GM12878 (cell line): ENCODE results near the gene USP21. TPM values are rescaled to one million over a fixed set of nuclear protein-coding genes. Genes with fewer than 3 reads are reported as not detected.

Experiments used
- ATAC-seq: fragments of 200-7000 bp; cut with Tn5 transposase; 3 replicates; pipeline ENCODE4 v1.9.1; 2020; ENCODE audit warnings: mild to moderate bottlenecking, moderate library complexity
- BruUV-seq: library from RNA; stranded (reverse); fragments of 400-500 nt; replicated peaks from 2 replicates; lab custom pipeline; 2021; lab: Mats Ljungman, UMichigan
- CTCF ChIA-PET: fragments of 300-600 bp; sonication (Branson Sonifier 250); formaldehyde crosslinking; extraction: SDS; loops from one replicate; lab custom pipeline; 2021; ENCODE audit warnings: inconsistent platforms; lab: Yijun Ruan, JAX
- POLR2A ChIA-PET: fragments of 350-600 bp; formaldehyde crosslinking; extraction: SDS; loops from one replicate; lab custom pipeline; 2021; ENCODE audit warnings: inconsistent platforms; lab: Charles Lee
- RAD21 ChIA-PET: fragments of 300-600 bp; sonication (Branson Sonifier 250); formaldehyde crosslinking; loops from one replicate; lab custom pipeline; 2023; ENCODE audit warnings: antibody characterized with exemption; ENCODE audit not compliant: unreplicated experiment; lab: Charles Lee
- SMC1A ChIA-PET: fragments of 300-600 bp; sonication (Branson Sonifier 250); formaldehyde crosslinking; loops from one replicate; lab custom pipeline; 2023; ENCODE audit not compliant: unreplicated experiment, uncharacterized antibody; lab: Charles Lee
- DNase-seq: peaks from one replicate; pipeline ENCODE4 v3.0.0-alpha.2; 2011; ENCODE audit warnings: low read depth, low spot score
- FAIRE-seq: peaks from 3 replicates; lab custom pipeline; 2011; peaks lifted over from hg19 to GRCh38; lab: Jason Lieb, UNC
- H2AFZ ChIP-seq: 2 replicates; pipeline ENCODE4 v1.6.0; 2011; ENCODE audit warnings: low read depth, low read length, control low read depth; ENCODE audit not compliant: control insufficient read depth
- H3K27ac ChIP-seq: 2 replicates; pipeline ENCODE4 v1.5.1; 2011; ENCODE audit warnings: control low read depth; ENCODE audit not compliant: control insufficient read depth, insufficient read depth
- H3K27me3 ChIP-seq, 2 experiments: replicated peaks in 1 of 2; 2 replicates each; pipeline versions ENCODE4 v1.6.0 to v1.6.1; 2011; ENCODE audit warnings: low read length in 1 of 2; ENCODE audit not compliant: control insufficient read depth in 2 of 2, insufficient read depth in 2 of 2
- H3K36me3 ChIP-seq, 2 experiments: 2 replicates each; pipeline ENCODE4 v1.5.1; 2011; ENCODE audit warnings: low read length in 1 of 2; ENCODE audit not compliant: control insufficient read depth in 2 of 2, insufficient read depth in 2 of 2
- H3K4me1 ChIP-seq: 2 replicates; pipeline ENCODE4 v1.6.1; 2011; ENCODE audit warnings: mild to moderate bottlenecking, low read length, moderate library complexity, mixed read lengths; ENCODE audit not compliant: control insufficient read depth, insufficient read depth
- H3K4me2 ChIP-seq: 2 replicates; pipeline ENCODE4 v1.6.0; 2011; ENCODE audit warnings: control low read depth; ENCODE audit not compliant: control insufficient read depth, insufficient read depth
- H3K4me3 ChIP-seq: fragments of 200-600 bp; sonication (generic); 2 replicates; pipeline ENCODE4 v1.5.1; 2016
- H3K79me2 ChIP-seq: 2 replicates; pipeline ENCODE4 v1.6.0; 2011; ENCODE audit warnings: low read length; ENCODE audit not compliant: control insufficient read depth, insufficient read depth
- H3K9ac ChIP-seq: 2 replicates; pipeline ENCODE4 v1.8.0; 2011; ENCODE audit warnings: low read length, control low read depth, mixed read lengths; ENCODE audit not compliant: control insufficient read depth, insufficient read depth
- H3K9me3 ChIP-seq: replicated peaks from 3 replicates; pipeline ENCODE4 v1.5.1; 2011; ENCODE audit warnings: mild to moderate bottlenecking, low read length; ENCODE audit not compliant: control insufficient read depth, insufficient read depth
- H4K20me1 ChIP-seq: 2 replicates; pipeline ENCODE4 v1.6.0; 2011; ENCODE audit not compliant: control insufficient read depth, insufficient read depth
- BMI1 ChIP-seq: fragments of 450-650 bp; IDR thresholded peaks from 2 replicates; pipeline ENCODE4 v1.6.1; 2016; ENCODE audit warnings: mild to moderate bottlenecking, moderate library complexity, borderline replicate concordance
- LARP7 ChIP-seq: fragments of 450-650 bp; IDR thresholded peaks from 2 replicates; pipeline ENCODE4 v1.6.1; 2017; ENCODE audit warnings: mild to moderate bottlenecking
- MYB ChIP-seq: fragments of 150-350 bp; IDR thresholded peaks from 2 replicates; pipeline ENCODE4 v1.6.1; 2014; ENCODE audit warnings: mild to moderate bottlenecking, low read depth, low read length, borderline replicate concordance
- SMAD5 ChIP-seq: IDR thresholded peaks from 2 replicates; pipeline ENCODE4 v1.6.1; 2016; ENCODE audit warnings: antibody characterized with exemption, low read depth
- SRF ChIP-seq, 2 experiments: IDR thresholded peaks; 2 replicates each; pipeline ENCODE4 v1.6.1; 2011; ENCODE audit warnings: low read depth in 2 of 2, low read length in 2 of 2, mild to moderate bottlenecking in 1 of 2, moderate library complexity in 1 of 2
- WGBS: methylation state at CpG from one replicate; pipeline ENCODE4 v1.1.6; 2016; ENCODE audit warnings: low lambda C conversion rate; ENCODE audit not compliant: insufficient replicate concordance, insufficient coverage; ENCODE audit errors: missing lambda C conversion rate; 5-methylcytosine and 5-hydroxymethylcytosine counted together
- in situ Hi-C: fragments of 300-500 bp; cut with MboI; formaldehyde crosslinking; loops from 9 replicates; pipeline ENCODE4 v1.14.3; 2018; ENCODE audit warnings: mixed read lengths
- intact Hi-C: fragments of 100-400 bp; cut with micrococcal nuclease; formaldehyde crosslinking; loops from one replicate; pipeline ENCODE4 v1.14.2; 2022; ENCODE audit not compliant: unreplicated experiment
- polyA plus RNA-seq, 11 experiments: library from polyadenylated mRNA; depleted of rRNA in 4 of 11; unstranded in 6 of 11; stranded (reverse) in 5 of 11; fragments of >200 nt; fragmentation: Nextera tagmentation in 4 of 11; fragmentation: Illumina TruSeq in 1 of 11; extraction: Ambion mirVana in 4 of 11; extraction: Trizol in 1 of 11; gene quantifications; 1 replicate in 1 of 11; 2 replicates in 10 of 11; pipeline versions ENCODE4 v1.2.1 to v1.2.3, GENCODE V29; 2011 to 2016; ENCODE audit warnings: inconsistent platforms in 2 of 11, missing spikeins in 2 of 11, low read depth in 1 of 11
- total RNA-seq, 4 experiments: library from RNA; depleted of rRNA in 3 of 4; stranded (reverse); fragments of >200 nt in 3 of 4; fragmentation: Illumina TruSeq in 1 of 4; extraction: Trizol in 1 of 4; gene quantifications; 2 replicates each; pipeline versions ENCODE4 v1.2.1 to v1.2.3, GENCODE V29; 2013 to 2021
- TF ChIP-seq, protein P1 (sequence below): fragments of 450-650 bp; IDR thresholded peaks from 2 replicates; pipeline ENCODE4 v1.6.1; 2017; ENCODE audit warnings: mild to moderate bottlenecking
- TF ChIP-seq, protein P2 (sequence below): fragments of 450-650 bp; IDR thresholded peaks from 2 replicates; pipeline ENCODE4 v1.6.1; 2016; ENCODE audit warnings: mild to moderate bottlenecking
- TF ChIP-seq, protein P3 (sequence below): fragments of 450-650 bp; IDR thresholded peaks from 2 replicates; pipeline ENCODE4 v1.6.1; 2017; ENCODE audit warnings: mild to moderate bottlenecking, moderate library complexity

Gene USP21
- total and polyA plus RNA-seq, 10 of the 15 experiments (the other 5 are each of a cell fraction or from before 2014, with no cell fraction given) = 3.2 to 28.6 (median 16.6) TPM

DNA sequence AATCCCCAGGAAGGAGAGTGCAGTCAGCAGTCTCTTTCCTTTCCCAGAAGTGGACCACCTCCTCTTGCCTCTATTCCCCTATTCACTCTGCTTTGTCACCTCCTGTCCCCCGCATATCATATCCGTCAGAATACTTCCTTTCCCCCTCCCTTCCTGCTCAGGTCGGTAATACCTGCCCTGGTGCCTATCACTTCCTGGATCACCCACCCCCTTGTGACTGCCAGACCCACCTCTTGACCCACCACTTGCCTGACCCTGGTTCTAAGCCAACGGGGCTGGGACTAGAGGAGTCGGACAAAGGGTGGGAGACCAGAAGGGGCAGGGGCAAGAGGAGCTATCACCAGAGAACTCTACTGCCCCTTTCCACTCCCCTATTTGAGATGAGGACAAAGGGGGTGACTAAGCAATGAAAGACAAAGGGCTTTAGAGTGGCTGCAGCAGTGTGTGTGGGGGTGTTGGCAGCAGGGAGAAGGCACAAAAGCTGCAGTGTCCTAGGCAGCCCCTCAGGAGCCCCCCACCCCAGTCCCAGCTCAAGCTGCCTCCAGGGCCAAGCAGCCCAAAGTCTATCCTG is 41.2 kb downstream of the USP21 start:
- no peak overlapping the region for H3K27ac ChIP-seq
- ATAC-seq (no peak), DNase-seq (no peak), FAIRE-seq (no peak)
- ChIA-PET CTCF (interaction anchor here (3.1 to 13.6 kb wide), 5 partner anchors 8 to 183 kb away, joined by 13 to 385 read pairs (median 53); partner anchors contain the start of genes APOA2, FCER1G and TOMM40L), POLR2A (interaction anchor here (1.0 to 2.6 kb wide), 2 partner anchors 25 to 167 kb away, joined by 4 to 22 read pairs; partner anchors contain the start of genes CFAP126 and TOMM40L), RAD21 (interaction anchor here (1.2 to 6.6 kb wide), 2 partner anchors 25 to 182 kb away, joined by 3 to 72 read pairs; partner anchors contain the start of gene TOMM40L), SMC1A (interaction anchor here (1.4 to 6.6 kb wide), 3 partner anchors 19 to 34 kb away, joined by 6 to 66 read pairs (median 18); partner anchors contain the start of genes PPOX and TOMM40L)
- TF ChIP-seq, protein P1, sequence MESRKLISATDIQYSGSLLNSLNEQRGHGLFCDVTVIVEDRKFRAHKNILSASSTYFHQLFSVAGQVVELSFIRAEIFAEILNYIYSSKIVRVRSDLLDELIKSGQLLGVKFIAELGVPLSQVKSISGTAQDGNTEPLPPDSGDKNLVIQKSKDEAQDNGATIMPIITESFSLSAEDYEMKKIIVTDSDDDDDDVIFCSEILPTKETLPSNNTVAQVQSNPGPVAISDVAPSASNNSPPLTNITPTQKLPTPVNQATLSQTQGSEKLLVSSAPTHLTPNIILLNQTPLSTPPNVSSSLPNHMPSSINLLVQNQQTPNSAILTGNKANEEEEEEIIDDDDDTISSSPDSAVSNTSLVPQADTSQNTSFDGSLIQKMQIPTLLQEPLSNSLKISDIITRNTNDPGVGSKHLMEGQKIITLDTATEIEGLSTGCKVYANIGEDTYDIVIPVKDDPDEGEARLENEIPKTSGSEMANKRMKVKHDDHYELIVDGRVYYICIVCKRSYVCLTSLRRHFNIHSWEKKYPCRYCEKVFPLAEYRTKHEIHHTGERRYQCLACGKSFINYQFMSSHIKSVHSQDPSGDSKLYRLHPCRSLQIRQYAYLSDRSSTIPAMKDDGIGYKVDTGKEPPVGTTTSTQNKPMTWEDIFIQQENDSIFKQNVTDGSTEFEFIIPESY = no peak
- TF ChIP-seq SMAD5 = no peak
- TF ChIP-seq BMI1 = no peak
- TF ChIP-seq, protein P2, sequence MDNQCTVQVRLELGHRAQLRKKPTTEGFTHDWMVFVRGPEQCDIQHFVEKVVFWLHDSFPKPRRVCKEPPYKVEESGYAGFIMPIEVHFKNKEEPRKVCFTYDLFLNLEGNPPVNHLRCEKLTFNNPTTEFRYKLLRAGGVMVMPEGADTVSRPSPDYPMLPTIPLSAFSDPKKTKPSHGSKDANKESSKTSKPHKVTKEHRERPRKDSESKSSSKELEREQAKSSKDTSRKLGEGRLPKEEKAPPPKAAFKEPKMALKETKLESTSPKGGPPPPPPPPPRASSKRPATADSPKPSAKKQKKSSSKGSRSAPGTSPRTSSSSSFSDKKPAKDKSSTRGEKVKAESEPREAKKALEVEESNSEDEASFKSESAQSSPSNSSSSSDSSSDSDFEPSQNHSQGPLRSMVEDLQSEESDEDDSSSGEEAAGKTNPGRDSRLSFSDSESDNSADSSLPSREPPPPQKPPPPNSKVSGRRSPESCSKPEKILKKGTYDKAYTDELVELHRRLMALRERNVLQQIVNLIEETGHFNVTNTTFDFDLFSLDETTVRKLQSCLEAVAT = no peak
- no peak for TF ChIP-seq LARP7
- TF ChIP-seq SRF (IDR thresholded peaks at IDR 0.05; ENCODE audit: low read depth in 2 of 2, low read length in 2 of 2) = no peak
- TF ChIP-seq, protein P3, sequence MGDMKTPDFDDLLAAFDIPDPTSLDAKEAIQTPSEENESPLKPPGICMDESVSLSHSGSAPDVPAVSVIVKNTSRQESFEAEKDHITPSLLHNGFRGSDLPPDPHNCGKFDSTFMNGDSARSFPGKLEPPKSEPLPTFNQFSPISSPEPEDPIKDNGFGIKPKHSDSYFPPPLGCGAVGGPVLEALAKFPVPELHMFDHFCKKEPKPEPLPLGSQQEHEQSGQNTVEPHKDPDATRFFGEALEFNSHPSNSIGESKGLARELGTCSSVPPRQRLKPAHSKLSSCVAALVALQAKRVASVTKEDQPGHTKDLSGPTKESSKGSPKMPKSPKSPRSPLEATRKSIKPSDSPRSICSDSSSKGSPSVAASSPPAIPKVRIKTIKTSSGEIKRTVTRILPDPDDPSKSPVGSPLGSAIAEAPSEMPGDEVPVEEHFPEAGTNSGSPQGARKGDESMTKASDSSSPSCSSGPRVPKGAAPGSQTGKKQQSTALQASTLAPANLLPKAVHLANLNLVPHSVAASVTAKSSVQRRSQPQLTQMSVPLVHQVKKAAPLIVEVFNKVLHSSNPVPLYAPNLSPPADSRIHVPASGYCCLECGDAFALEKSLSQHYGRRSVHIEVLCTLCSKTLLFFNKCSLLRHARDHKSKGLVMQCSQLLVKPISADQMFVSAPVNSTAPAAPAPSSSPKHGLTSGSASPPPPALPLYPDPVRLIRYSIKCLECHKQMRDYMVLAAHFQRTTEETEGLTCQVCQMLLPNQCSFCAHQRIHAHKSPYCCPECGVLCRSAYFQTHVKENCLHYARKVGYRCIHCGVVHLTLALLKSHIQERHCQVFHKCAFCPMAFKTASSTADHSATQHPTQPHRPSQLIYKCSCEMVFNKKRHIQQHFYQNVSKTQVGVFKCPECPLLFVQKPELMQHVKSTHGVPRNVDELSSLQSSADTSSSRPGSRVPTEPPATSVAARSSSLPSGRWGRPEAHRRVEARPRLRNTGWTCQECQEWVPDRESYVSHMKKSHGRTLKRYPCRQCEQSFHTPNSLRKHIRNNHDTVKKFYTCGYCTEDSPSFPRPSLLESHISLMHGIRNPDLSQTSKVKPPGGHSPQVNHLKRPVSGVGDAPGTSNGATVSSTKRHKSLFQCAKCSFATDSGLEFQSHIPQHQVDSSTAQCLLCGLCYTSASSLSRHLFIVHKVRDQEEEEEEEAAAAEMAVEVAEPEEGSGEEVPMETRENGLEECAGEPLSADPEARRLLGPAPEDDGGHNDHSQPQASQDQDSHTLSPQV = no peak
- no peak for TF ChIP-seq MYB
- no peaks in the 10 kb centered on the region for H3K9me3 ChIP-seq
- no peaks in the 10 kb centered on the region for H3K27me3 ChIP-seq
- peak overlapping the region; percentile 40; the same call in 1 of the 2 replicates for H2AFZ ChIP-seq
- H4K20me1 ChIP-seq = no peaks in the 10 kb centered on the region
- BruUV-seq = no TSS peak
- WGBS = 35% methylated on average over 5 of the region's 5 CpGs
- H3K4me3 ChIP-seq = no peak overlapping the region
- no peak overlapping the region for H3K9ac ChIP-seq
- H3K79me2 ChIP-seq = peaks cover 20% of the 10 kb centered on the region
- H3K4me2 ChIP-seq = no peak overlapping the region
- H3K36me3 ChIP-seq = no peaks in the 10 kb centered on the region; a peak in 1 of 4 replicates
- in situ Hi-C loops = no loop called here
- peaks cover 23% of the 10 kb centered on the region for H3K4me1 ChIP-seq
- intact Hi-C loops = no loop called here
